Measurements from ENCODE around the gene LIPK.

LIPK gene

DNA sequence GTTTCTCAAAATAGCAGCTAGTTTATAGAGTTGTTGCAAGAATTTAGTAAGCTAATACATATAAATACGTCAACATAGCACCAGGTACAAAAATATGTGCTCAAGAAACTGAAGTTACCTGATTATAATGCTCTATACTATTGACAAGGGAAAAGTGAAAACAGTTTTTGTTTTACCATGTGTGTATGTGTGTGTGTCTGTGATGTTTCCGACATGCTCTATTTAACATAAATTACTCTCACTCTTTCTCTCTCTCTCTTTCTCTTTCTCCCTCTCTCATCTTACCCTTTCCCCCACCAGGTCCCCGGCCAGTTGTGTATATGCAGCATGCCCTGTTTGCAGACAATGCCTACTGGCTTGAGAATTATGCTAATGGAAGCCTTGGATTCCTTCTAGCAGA, 58.1 kb downstream of the LIPK start:
- TF ChIP-seq, protein P1, sequence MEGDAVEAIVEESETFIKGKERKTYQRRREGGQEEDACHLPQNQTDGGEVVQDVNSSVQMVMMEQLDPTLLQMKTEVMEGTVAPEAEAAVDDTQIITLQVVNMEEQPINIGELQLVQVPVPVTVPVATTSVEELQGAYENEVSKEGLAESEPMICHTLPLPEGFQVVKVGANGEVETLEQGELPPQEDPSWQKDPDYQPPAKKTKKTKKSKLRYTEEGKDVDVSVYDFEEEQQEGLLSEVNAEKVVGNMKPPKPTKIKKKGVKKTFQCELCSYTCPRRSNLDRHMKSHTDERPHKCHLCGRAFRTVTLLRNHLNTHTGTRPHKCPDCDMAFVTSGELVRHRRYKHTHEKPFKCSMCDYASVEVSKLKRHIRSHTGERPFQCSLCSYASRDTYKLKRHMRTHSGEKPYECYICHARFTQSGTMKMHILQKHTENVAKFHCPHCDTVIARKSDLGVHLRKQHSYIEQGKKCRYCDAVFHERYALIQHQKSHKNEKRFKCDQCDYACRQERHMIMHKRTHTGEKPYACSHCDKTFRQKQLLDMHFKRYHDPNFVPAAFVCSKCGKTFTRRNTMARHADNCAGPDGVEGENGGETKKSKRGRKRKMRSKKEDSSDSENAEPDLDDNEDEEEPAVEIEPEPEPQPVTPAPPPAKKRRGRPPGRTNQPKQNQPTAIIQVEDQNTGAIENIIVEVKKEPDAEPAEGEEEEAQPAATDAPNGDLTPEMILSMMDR (IDR thresholded peaks at IDR 0.05) = no peak
- Histone ChIP-seq H3K27me3 (no peaks in the 10 kb centered on the region), H3K36me3 (peaks cover 41% of the 10 kb centered on the region), H3K4me3 (ENCODE audit: low read depth in 1 of 2, low read length in 1 of 2) (no peak overlapping the region), H3K4me1 (ENCODE audit: control insufficient read depth in 1 of 2, insufficient read depth in 1 of 2, low read depth in 1 of 2, low read length in 1 of 2) (peaks cover 34 to 57% of the 10 kb centered on the region in 2 experiments), H3K27ac (no peak overlapping the region), H3K9me3 (no peaks in the 10 kb centered on the region)

DNA sequence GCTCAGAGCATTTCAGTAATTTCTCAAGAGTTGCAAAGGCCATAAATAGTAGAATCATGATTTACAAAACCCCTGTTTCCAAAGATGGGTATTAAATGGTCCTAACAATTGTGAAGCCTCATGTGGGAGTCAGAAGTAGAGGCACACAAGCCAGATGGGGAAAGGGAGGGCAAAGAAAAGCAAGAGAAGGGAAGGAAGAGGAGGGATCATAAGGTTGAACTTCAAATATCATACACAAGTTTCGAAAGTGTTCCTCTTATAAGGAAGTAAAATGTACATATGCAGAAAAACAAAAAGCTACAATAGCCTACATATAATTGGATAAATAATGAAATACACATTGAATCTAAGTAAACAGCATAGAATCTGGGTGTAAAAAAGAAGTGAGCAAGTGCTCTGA, 59.8 kb downstream of the LIPK start:
- Histone ChIP-seq H3K4me1 (ENCODE audit: control insufficient read depth in 1 of 2, insufficient read depth in 1 of 2, low read depth in 1 of 2, low read length in 1 of 2) (peaks cover 16 to 41% of the 10 kb centered on the region in 2 experiments), H3K4me3 (ENCODE audit: low read depth in 1 of 2, low read length in 1 of 2) (no peak overlapping the region), H3K27me3 (no peaks in the 10 kb centered on the region), H3K9me3 (no peaks in the 10 kb centered on the region), H3K27ac (peak overlapping the region; percentile 71), H3K36me3 (peaks cover 41% of the 10 kb centered on the region)
- TF ChIP-seq, protein P1 (IDR thresholded peaks at IDR 0.05) = no peak

DNA sequence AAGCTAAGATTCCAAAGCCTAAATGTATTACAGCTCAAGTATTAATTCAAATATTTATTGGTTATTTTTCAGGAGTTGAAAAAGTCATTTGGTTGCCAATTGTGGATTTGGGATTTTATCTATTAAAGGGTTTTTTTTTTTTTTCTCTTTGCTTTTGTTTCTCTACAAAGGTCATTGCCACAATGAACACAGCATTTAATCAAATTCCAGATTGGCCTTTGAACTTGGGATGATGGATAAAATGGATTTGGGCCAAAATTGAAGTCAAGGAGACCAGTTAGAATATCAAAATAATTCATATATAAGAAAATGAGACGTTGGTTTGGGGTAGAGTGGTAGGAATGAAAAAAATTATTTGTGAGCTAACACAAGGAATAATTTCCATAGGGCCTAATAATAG, 63.3 kb downstream of the LIPK start:
- TF ChIP-seq, protein P1 (IDR thresholded peaks at IDR 0.05) = no peak
- no peak overlapping the region for H3K27ac ChIP-seq
- peaks cover 25% of the 10 kb centered on the region for H3K36me3 ChIP-seq
- H3K27me3 ChIP-seq = no peaks in the 10 kb centered on the region
- no peaks in the 10 kb centered on the region for H3K9me3 ChIP-seq
- peaks cover 11 to 21% of the 10 kb centered on the region in 2 experiments for H3K4me1 ChIP-seq (ENCODE audit: control insufficient read depth in 1 of 2, insufficient read depth in 1 of 2, low read depth in 1 of 2, low read length in 1 of 2)
- no peak overlapping the region for H3K4me3 ChIP-seq (ENCODE audit: low read depth in 1 of 2, low read length in 1 of 2)

DNA sequence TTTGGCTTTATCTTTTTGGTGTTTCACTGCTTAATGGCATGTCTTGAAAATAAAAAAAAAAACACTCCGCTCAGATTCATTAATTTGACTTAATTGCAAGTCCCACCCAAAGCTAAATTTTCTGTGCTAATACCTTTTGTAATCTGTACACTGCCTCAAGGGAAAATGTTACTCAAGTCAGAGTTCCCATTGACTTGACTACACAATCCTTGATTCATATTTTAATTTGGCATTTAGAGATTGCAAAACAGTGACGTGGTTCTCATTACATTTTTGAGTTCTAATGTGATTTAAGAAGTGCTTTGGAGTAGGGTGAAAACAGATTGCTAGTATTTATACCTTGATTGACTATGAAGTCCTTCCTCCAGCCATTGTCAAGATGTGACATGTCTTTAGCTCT, 75.2 kb downstream of the LIPK start:
- TF ChIP-seq, protein P1 (IDR thresholded peaks at IDR 0.05) = no peak
- no peak overlapping the region for H3K4me3 ChIP-seq (ENCODE audit: low read depth in 1 of 2, low read length in 1 of 2)
- H3K9me3 ChIP-seq = no peaks in the 10 kb centered on the region
- H3K27ac ChIP-seq = no peak overlapping the region
- no peaks in the 10 kb centered on the region for H3K36me3 ChIP-seq
- no peaks in the 10 kb centered on the region for H3K4me1 ChIP-seq (ENCODE audit: control insufficient read depth in 1 of 2, insufficient read depth in 1 of 2, low read depth in 1 of 2, low read length in 1 of 2)
- peaks cover 4% of the 10 kb centered on the region for H3K27me3 ChIP-seq

DNA sequence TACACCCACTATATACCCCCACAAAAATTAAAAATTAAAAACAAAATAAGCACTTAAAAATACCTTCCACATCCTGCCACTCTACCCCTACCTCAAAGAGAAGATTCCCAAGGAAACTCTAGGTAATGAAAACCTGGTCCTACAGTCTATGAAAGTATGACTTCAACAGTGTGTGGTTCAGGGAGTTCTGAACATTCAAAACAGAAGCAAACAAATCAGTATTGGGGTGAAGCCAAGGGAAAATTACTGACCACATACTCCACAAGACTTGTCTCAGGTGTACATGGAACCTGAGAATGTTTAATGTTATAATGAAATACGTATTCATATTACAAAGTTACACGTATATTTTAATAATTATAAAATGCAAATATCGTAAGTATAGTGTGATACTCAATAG, 76.2 kb downstream of the LIPK start:
- Histone ChIP-seq H3K9me3 (no peaks in the 10 kb centered on the region), H3K36me3 (no peaks in the 10 kb centered on the region), H3K27ac (no peak overlapping the region), H3K27me3 (peaks cover 14% of the 10 kb centered on the region), H3K4me1 (ENCODE audit: control insufficient read depth in 1 of 2, insufficient read depth in 1 of 2, low read depth in 1 of 2, low read length in 1 of 2) (no peaks in the 10 kb centered on the region), H3K4me3 (ENCODE audit: low read depth in 1 of 2, low read length in 1 of 2) (no peak overlapping the region)
- TF ChIP-seq, protein P1 (IDR thresholded peaks at IDR 0.05) = no peak

DNA sequence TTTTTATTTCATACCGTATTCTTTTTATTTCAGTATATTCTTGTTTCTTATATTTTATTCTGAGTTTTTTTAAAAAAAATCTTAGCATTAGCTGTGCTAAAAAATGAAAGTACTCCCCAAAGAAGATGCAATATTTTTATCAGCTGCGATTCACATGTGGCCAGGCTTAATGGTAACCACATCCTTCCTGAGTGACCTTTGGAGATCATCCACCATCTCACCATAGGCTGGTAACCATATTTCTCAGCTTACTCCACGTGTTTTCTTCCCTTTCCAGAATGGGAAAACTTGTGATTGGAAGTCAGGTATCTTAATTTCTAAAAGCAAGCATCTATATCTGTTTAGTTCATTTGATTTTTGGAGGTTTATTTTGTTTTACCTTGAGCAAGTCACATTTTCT, 77.7 kb downstream of the LIPK start:
- H3K4me3 ChIP-seq (ENCODE audit: low read depth in 1 of 2, low read length in 1 of 2) = no peak overlapping the region
- no peak overlapping the region for H3K27ac ChIP-seq
- TF ChIP-seq, protein P1 (IDR thresholded peaks at IDR 0.05) = no peak
- H3K9me3 ChIP-seq = no peaks in the 10 kb centered on the region
- H3K4me1 ChIP-seq (ENCODE audit: control insufficient read depth in 1 of 2, insufficient read depth in 1 of 2, low read depth in 1 of 2, low read length in 1 of 2) = no peaks in the 10 kb centered on the region
- H3K36me3 ChIP-seq = no peaks in the 10 kb centered on the region
- H3K27me3 ChIP-seq = peaks cover 28% of the 10 kb centered on the region

All from neutrophil (primary cell).